Neural progenitor cell (in vitro differentiated cells): ENCODE results near the gene DCX.

ENCODE experiments used
- CTCF ChIP-seq: fragments of 200-600 bp; sonication (generic); IDR thresholded peaks from 2 replicates; pipeline ENCODE4 v1.5.1; 2017; ENCODE audit warnings: antibody characterized with exemption, mild to moderate bottlenecking
- EZH2 ChIP-seq: fragments of 200-600 bp; sonication (generic); IDR thresholded peaks from 2 replicates; pipeline ENCODE4 v1.6.1; 2017; ENCODE audit warnings: antibody characterized with exemption, mild to moderate bottlenecking, moderate library complexity
- EZH2phosphoT487 ChIP-seq: fragments of 200-600 bp; sonication (generic); IDR thresholded peaks from 2 replicates; pipeline ENCODE4 v1.6.1; 2017; ENCODE audit warnings: antibody characterized with exemption

DNA sequence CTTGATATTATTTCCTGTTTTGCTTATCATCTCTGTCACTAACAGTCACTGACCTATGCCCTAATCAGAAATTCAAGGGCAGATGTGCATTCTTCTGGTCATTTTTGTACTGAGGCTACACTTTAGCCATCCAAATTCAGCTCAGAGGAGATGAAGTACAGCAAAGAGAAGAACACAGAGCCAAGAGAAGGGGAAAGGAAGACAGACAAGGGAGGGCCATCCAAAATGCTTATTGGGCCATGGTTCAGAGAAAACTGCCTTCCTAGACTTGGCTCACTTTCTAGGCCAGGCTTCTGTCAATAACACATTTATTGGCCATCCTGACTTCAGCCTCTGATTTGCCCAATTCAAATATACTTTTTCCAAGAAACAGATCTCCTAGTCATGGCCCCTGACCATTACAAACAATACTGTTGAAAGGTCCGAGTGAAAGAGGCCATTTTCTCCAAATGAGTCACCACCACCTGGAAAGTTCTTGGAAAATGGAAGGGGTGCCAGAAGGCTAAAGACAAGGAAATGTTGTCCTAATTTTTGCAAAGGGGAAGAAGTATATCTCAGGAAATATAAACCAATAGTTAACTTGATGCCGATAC, 56.4 kb downstream of the DCX start:
- TF ChIP-seq CTCF (no peak), EZH2 (no peak), EZH2phosphoT487 (no peak)
